OCI-LY1 (cell line): ENCODE results near the gene BIRC5.

Experiments used
- EZH2 ChIP-seq: fragments of 200-600 bp; sonication (generic), shearing (Covaris generic); IDR thresholded peaks from 2 replicates; pipeline ENCODE4 v1.8.0; 2017; ENCODE audit warnings: borderline replicate concordance, mixed run types, mild to moderate bottlenecking, antibody characterized with exemption, low read length, moderate library complexity, mixed read lengths
- TF ChIP-seq, protein P1 (sequence below): fragments of 200-600 bp; sonication (generic), shearing (Covaris generic); IDR thresholded peaks from 2 replicates; pipeline ENCODE4 v1.5.1; 2017; ENCODE audit warnings: mild to moderate bottlenecking, antibody characterized with exemption, low read length, moderate library complexity, mixed read lengths

DNA sequence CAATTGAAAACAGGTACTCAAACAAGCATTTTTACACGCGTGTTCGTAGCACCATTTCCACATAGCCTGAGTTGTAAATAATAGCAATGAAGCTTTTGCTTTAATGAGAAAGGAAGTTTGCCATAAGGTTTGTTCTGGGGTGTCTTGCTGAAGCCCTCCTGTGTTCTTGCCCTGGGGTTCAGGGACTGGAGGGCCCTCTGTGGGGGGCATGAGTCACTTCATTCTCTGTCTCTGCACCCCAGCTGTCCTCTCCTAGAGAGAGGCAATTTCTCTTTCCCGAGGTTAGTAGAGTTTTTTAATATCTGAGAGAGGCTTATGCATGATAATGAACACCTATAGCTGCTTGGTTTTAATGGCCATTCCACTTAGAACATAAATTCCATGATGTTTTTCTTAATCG lies 17.3 kb upstream of the BIRC5 start:
- no peak for TF ChIP-seq EZH2
- TF ChIP-seq, protein P1, sequence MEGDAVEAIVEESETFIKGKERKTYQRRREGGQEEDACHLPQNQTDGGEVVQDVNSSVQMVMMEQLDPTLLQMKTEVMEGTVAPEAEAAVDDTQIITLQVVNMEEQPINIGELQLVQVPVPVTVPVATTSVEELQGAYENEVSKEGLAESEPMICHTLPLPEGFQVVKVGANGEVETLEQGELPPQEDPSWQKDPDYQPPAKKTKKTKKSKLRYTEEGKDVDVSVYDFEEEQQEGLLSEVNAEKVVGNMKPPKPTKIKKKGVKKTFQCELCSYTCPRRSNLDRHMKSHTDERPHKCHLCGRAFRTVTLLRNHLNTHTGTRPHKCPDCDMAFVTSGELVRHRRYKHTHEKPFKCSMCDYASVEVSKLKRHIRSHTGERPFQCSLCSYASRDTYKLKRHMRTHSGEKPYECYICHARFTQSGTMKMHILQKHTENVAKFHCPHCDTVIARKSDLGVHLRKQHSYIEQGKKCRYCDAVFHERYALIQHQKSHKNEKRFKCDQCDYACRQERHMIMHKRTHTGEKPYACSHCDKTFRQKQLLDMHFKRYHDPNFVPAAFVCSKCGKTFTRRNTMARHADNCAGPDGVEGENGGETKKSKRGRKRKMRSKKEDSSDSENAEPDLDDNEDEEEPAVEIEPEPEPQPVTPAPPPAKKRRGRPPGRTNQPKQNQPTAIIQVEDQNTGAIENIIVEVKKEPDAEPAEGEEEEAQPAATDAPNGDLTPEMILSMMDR: no peak
